ENCODE measurements around the gene PTPRO.

Gene PTPRO

DNA sequence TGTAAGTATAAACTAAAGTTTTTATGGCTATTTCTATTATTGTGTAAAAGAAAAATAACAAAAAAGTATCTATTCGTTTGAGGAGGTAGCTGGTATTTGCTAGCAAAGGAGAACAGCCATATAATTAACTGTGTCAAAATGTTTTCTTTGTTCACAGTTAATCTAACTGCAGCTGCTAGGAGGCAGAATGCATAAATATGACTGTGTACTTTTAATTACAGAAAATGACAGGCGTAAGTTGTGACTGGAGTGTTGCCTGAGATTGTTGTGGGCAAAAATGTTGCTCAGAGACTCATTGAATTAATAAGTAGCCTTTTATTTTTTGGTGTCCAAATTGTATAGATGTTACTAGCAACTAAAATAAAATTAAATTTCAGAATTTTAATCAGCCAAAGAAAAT, 33.5 kb downstream of the PTPRO start:
- DNase-seq: no peak

DNA sequence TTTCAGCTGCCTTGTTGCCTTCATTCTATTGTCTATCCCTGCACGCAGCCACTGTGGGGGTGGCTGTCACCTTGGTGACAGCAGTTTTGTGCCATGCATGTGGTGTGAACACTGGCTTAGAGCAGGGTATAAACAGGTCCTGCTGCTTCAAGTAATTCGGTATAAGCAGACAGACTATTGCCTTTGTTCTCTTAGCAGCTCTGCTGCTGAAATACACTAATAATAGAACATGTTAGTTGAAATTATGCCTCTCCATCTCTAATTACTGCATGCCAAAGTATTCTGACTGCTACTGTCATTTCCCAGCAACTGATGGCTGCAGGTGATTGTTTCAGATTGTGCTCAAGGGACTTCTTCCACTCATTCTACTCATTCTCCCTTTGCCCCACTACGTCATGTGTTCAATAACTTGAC, 34.6 kb downstream of the PTPRO start:
- no peak for DNase-seq

DNA sequence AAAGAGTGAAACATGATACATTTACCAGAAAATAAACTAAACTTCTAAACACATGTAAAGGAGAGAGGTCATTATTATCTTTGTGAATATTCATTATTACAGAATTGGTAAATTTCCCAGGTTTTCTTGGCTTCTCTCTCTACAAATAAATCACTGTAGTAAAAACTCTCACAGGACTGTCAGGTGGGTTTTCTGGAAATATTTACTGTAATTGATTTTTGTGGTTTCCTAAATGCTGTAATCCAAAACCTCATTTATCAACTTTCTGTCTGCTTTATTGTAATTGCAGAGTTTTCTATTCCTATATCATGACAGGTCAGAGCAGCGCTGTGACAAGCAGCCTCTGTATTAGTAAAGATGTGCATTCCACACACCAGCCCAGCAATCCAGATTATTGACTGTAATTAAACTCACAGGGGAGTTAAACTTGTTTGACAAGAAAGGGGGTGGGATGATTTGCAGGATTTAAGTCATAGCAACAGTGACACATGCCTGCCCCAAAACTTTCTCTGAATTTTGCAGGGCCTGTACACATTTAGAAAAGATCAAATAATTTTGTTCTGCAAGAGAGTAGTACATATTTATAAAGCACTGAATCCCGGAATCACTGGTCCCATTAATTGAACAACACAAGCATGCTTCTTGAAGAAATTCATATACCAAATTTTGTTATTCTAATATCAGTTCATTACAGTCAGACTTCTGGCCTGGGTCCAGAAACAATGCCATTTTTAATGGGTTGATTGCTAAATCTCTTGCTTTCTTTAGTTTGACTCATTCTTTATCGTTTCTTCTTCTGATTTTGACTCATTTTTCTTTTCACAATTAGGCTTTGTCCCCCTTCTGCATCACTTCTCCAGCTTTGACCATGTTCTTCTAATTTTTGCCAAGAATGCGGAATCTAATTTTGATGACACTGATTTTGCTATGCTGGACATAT, 42.2 kb downstream of the PTPRO start:
- DNase-seq: no peak

DNA sequence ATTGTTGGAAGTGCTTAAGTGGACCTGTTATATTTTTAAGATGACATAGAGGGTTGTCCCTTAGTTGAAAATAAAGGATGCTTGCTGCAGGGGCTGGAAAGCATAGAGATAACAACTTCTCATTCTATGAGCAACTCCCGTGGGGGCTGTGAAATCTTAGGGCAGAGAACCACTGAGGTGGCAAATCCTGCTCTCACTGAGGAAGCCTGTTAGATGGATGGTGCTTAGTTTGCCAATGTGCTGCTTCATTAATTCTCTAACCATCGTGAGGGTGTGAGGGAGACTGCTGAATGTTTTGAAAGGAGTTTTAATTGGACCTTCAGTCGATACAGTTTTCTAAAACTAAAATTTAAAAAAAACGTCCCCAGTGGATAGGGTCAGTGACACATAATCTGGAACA, 46.5 kb downstream of the PTPRO start:
- no peak for DNase-seq

DNA sequence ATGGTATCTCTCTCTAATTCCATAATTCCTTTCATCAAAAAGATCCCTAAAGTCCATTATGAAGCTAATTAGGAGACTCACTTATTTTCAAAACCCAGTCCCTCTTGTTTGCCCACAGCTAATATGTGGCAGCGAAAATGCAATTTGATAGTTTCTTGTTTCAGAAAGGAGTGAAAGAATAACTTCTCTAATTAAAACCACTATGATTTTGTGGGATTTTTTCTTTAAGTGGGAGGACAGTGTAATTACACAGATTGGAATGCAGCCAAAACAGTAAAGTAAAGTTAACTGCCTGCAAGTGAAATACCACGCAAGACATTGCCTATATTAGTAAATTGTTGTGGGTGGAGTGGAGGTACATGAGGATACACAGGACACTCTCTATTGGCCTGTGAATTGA, 50.0 kb downstream of the PTPRO start:
- DNase-seq: no peak

DNA sequence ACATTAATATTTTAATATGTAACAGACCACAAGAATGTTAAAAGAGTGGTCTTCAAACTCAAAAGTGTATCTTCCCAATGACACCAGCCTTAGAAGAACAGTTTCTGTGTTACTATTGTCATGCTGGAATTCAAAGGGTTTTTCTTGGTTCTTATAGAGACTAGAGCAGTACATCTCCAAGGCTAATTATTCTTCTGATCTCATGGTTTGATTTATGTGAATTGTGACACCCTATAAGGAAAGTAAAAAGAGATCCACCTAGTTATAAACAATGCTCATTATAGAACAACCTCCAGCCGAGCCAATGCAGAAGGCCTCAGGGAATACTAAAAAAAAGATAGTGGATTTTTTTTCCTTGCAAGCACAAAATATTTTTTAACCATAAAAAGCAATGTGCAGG, 65.5 kb downstream of the PTPRO start:
- no peak for DNase-seq

DNA sequence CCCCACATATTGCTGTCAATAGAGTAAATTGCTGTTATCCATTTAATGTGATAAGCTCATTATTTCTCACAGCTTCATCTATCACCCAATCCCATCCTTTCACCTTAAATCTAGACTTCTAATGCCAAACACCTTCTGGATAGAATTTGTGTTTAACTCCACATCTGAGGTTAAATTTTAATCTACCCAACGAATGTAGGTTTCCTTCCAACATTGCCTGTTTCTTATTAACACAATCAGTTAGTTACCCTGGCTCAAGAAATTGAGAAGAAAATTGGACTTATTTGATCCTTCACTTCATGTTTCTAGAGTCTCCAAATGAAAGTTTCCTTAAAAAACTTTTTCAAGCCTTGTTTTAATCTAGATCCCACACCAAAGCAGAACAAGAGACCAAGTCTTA, 67.3 kb downstream of the PTPRO start:
- no peak for DNase-seq

DNA sequence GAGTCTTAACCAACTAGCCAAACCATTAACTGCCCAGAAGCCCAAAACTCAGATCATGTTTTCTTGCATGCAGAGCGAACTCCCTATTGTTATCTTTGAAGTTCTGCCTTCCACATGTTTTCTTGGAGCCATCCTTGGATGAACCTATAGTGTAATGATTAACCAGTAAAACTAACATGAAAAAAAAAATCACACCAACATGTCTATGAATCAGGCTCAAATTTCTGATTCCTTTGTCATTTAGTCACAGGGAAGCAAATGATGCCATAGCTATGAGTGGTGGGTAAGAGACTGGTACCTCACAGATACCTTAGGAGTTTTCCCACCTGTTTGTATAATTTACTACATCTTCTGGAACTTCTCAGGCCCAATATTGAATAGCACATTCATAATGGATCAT, 70.7 kb downstream of the PTPRO start:
- no peak for DNase-seq

DNA sequence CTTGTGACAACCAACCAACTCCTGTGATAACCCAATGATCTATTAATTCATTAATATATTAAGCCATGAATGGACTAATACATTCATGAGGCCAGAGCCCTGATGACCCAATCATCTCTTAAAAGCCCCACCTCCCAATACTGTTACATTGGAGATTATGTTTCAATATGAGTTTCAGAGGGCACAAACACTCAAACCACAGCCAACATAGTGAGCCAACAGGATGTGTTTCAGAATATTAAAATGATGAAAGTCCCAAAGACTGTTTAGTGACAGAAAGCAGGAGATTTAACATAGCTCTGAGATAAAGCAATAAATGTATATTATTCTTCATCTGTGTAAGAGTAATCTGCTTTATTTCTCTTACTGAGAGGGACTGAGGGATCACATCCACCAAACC, 71.7 kb downstream of the PTPRO start:
- DNase-seq: no peak

DNA sequence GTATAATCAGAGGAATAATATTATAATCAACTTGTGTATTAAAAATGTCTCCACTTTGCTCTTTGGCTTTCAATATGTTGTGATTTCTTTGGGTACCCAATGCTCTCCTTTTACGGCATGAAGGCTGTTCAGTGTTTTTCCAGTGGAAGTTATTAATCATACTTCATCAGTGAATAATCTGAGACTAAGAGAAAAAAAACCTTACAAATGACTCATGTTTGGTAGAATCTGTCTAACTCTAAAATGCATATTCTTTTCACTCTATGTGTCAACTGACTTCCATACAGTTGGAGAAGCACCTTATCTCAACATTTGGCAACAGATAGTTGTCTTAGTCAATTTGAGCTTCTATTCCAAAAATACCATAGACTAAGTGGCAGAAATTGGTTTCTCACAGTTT, 82.2 kb downstream of the PTPRO start:
- DNase-seq: no peak

DNA sequence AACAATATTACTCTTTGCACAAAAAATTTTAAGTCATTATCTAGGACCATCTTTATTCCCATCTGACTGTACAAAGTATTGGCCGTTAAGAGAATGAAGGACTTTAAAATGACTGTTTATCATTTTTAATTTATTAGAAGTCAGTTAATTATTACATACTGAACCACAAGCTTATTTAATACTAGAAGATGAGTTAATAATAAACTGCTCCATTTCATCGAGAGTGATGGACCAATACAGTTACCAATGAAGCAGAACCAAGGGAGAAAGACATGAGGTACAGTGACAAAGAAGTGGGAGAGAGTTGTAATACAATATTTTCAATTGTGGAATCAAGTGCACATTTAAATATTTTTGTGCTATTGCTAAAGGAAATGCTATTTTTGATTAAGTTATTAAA, 83.3 kb downstream of the PTPRO start:
- no peak for DNase-seq

DNA sequence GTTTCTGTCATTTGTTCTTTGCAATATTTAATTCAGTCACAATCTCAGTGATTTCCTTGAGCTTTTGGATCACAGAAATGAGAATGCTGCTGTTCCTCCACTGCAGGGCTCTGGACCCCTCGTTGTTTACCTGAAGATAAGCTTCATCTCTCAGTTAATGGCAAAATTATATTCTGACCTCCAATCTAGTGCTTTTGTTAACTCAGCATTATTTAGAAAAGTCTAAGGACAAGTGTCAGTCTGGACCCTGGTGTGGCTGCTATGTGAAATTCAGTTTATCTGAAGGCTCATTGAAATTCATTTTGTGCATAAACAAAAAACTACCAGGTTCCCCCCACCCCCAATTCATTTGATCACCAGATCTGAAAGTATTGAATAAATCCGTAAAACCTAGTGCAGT, 84.7 kb downstream of the PTPRO start:
- DNase-seq: no peak

DNA sequence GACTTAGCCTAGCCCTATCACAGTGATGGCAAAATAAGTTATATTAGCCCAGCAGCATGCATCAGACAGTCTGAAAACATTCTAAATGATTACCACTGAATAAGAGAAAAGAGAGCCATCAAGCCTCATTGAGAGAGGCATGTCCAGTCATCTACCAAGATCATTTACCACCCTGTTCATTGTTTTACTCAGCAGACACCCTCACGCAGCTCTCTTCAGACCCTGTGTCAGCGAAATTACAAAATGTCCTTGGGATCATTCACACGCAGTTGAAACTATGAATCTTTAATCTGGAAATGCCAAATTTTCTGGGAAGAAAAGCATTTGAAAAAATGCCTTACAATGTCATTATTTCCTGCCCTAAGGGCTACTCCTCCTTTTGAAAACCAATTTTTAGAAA, 89.5 kb downstream of the PTPRO start:
- no peak for DNase-seq

DNA sequence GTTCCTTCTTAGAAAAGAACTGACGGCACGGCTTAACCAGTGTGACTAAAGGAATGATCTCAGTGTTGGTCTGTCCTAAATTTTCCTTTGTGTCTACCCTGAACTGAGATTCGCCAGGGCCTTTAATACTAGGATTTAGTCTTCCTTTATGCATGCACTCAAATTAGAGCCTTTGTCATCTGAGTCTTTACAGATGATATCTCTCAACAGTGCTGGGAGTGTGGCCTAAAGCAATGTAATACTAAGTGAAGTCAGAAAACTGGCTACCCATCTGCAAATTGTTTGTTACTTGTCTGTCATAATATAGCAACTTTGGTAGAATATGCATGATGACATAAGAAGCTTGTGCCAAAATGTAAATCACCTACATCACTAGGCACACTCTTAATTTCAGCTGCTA, 95.4 kb downstream of the PTPRO start:
- no peak for DNase-seq

DNA sequence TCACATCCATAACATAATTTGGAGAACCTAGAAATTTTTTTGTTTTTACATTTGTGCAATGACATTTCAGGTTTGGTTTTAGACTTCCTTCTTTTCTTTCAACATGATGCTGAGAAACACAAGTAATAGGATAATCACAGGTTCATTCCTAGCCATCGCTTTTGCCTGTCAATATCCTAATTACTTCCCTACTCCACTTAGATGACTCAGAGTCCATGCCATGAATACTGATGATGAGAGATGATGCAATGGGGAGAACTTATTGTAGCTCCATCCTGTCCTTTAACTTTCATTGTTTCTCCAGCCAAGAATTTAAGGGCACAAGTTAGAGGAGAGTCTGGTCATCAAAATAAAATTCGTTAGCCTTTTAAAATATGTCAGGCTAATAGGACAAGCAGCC, 101.3 kb downstream of the PTPRO start:
- no peak for DNase-seq

DNA sequence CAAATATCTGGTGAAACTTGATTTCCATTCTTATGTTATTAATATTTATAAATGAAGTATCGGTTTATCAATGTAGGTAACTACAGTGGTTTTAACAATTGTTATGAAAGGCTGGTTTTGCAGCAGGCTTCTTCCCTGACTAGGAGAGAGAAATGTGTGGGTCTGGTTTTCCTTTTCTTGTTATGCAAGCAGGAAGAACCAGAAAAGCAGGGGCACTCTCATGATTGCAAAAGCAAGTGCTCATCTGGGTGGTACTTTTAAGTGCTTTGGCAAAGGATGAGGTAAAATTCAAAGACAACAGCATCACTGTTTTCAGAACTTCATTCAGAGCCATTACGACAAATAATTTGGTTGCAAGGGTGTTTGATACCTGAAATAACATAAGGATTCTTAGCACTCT, 105.6 kb downstream of the PTPRO start:
- DNase-seq: no peak

DNA sequence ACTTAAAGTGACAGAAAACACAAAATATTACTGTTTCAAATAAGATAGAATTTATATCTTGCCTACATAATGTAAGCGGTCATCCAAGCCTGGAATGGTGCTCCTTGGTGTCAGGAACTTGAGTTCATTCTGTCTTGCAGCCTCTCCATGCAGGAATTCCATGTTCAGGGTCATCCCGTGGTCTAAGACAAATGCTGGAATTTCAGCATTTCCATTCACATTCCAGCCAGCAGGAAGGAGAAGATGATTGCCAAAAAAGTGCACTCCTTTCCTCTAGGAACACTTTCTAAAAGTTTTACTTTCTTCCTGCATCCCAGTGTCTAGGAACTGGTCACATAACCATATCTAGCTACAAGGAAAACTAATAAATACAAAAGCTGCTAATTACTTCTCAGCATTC, 106.3 kb downstream of the PTPRO start:
- no peak for DNase-seq

DNA sequence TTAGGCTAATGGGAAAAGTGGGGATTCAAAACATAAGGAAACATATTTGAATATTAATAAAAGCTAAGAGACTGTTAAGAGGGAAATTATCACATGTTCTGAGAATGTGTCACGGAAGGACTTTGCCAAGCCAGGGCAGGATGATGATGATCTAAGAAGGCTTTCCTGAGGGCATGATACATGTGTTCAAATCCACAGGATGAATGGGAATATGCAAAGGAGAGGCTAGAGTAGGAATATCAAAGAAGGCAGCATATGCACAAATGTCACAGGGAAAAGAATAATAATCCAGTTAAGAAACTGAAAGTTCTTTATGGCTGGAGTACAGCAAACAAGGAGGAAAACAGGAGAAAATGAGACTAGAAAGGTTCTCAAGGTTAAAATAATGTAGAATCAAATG, 107.0 kb downstream of the PTPRO start:
- no peak for DNase-seq

DNA sequence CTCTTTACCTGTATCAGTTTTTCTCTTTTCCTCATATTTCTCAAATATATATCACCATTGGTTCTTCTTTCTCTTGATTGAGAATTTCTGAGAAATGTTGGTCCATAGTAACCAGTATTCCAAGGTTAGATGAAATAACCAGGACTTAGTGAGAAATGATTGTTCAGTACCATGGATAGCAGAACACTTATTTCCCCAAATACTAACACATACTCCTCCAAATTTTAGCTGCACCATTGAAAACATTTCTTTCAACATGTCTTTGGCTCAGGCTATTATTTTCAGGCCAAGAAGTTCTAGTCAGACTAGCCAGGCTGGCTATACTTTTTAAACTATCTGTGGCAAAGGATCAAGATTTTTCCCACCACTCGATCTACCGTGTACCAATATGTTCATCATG, 113.3 kb downstream of the PTPRO start:
- DNase-seq: no peak

DNA sequence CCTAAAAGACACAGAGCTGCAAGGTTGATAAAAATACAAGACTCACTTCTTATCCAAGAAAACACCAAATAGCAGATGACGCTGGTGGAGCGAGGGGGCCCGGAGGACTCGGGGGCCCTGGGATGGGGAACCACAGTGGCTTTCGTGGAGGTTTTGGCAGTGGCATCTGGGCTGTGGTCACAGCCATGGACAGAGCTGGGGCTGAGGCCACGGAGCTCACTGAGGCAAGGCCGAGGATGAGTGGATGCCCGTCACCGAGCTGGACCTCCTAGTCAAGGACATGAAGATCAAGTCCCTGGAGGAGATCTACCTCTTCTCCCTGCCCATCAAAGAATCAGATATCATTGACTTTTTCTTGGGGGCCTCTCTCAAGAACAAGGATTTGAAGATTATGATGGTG, 117.2 kb downstream of the PTPRO start:
- DNase-seq: no peak

DNA sequence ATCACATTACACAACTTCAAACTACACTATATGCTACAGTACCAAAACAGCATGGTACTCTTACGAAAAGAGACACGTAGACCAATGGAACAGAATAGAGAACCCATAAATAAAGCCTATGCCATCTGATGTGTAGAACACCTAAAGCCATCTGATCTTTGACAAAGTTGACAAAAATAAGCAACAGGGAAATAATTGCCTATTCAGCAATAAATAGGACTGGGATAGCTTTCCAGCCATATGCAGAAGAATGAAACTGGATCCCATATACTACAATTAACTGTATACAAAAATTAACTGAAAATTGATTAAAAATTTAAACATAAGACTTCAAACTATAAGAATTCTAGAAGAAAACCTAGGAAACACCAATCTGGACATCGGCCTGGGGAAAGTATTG, 120.7 kb downstream of the PTPRO start:
- no peak for DNase-seq

DNA sequence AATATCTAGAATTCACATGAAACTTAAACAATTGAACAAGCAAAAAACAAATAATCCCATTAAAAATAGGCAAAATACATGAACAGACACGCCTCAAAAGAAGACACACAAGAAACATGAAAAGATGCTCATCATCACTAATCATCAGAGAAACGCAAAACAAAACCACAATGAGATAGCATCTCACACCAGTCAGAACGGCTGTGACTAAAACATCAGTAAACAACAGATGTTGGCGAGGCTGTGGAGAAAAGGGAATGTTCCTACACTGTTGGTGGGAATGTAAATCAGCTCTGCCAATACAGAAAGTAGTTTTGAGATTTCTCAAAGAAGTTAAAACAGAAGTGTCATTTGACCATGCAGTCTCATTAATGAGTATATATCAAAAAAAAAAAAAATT, 121.3 kb downstream of the PTPRO start:
- no peak for DNase-seq

DNA sequence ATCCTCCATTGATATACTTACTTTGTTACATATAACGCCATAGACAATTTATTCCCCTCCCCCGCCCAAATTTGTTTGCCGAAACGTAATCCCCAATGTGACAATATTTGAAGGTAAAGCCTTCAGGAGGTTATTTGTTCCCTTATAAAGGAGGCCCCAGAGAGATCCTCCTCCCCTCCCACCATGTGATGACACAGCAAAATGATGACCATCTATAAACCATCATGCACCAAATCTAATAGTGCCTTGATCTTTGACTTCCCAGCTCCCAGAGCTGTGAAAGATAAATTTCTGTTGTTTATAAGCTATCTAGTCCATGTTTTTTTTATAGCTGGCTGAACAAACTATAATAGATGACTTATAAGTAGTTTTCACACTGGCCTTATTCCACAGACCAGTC, 122.2 kb downstream of the PTPRO start:
- DNase-seq: no peak

DNA sequence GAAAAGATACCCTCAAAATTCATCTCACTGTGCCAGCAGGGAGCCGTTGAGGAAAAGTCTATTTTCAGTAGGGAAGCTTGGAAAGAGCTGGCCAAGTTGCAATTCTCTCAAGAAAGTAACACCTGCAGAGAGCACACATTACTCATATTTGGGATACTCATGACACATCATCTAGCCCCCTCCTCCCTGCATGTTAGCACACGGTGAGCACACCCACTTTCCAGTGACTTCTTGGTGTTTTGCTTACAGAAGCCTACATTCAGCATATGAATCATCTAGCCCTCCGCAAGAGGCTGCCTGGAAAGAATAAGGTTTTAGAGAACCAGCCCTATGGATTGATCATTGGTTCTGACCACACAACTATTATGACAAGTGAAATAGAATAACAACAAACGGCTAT, 124.5 kb downstream of the PTPRO start:
- no peak for DNase-seq

DNA sequence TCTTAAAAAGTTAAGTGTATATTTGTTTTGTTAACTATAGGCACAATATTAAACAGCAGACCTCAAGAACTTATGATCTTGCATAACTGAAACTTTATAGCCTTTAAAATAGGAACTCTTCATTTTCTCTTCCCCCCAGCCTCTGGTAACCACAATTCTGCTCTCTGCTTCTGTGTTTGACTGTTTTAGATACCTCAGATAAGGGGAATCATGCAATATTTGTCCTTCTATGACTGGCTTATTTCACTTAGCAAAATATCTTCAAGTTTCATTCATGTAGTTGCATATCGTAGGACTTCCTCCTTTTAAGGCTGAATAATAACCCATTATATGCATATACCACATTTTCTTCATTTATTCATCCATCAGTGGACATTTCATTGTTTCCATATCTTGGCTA, 131.3 kb downstream of the PTPRO start:
- no peak for DNase-seq

Data from NCI-H510A treated with DMSO at 0.1 percent for 48 hours (cell line).